Colonic mucosa (tissue), 4 donors: Measurements from ENCODE around the gene GBP7. TPM values are rescaled to one million over a fixed set of nuclear protein-coding genes. Genes with fewer than 3 reads are reported as not detected.

Experiments
- DNase-seq: peaks from one replicate; pipeline ENCODE4 v3.0.0-alpha.2; 2020
- H3K27ac ChIP-seq: fragments of 200-600 bp; one replicate; pipeline ENCODE4 v1.8.0; 2021
- H3K27me3 ChIP-seq: fragments of 200-600 bp; one replicate; pipeline ENCODE4 v1.8.0; 2021
- H3K36me3 ChIP-seq: fragments of 200-600 bp; one replicate; pipeline ENCODE4 v1.8.0; 2021
- H3K4me1 ChIP-seq: fragments of 200-600 bp; one replicate; pipeline ENCODE4 v1.8.0; 2021; ENCODE audit warnings: mild to moderate bottlenecking
- H3K4me3 ChIP-seq: fragments of 200-600 bp; one replicate; pipeline ENCODE4 v1.8.0; 2021
- H3K9ac ChIP-seq, 2 donors: one replicate each; pipeline ENCODE4 v1.7.0; 2013; ENCODE audit warnings: control low read depth in 2 of 2, low read depth in 2 of 2, low read length in 2 of 2
- H3K9me3 ChIP-seq: fragments of 200-600 bp; one replicate; pipeline ENCODE4 v1.8.0; 2021
- intact Hi-C: fragments of 100-400 bp; cut with DNase I; formaldehyde crosslinking; loops from one replicate; pipeline ENCODE4 v1.14.1; 2022
- total RNA-seq, 2 donors: library from RNA; stranded (reverse); fragmentation: NEBNext Ultra II Directional in 1 of 2; extraction: Animal tissue kit (Norgen Biotek cat#: 25700) in 1 of 2; gene quantifications; one replicate each; pipeline ENCODE4 v1.2.1, GENCODE V29; 2021
- TF ChIP-seq, protein P1 (sequence below): fragments of 200-600 bp; IDR thresholded peaks from one replicate; pipeline ENCODE4 v1.8.0; 2022; ENCODE audit warnings: antibody characterized with exemption, mild to moderate bottlenecking
- donor health status: healthy.
- donor health status: DM: no; HTN: no; CAD: no.
- donor health status: DM: no; HTN: no; CAD: no.

Gene GBP7
- total RNA-seq, 2 donors from 2014 or later, result not detected

DNA sequence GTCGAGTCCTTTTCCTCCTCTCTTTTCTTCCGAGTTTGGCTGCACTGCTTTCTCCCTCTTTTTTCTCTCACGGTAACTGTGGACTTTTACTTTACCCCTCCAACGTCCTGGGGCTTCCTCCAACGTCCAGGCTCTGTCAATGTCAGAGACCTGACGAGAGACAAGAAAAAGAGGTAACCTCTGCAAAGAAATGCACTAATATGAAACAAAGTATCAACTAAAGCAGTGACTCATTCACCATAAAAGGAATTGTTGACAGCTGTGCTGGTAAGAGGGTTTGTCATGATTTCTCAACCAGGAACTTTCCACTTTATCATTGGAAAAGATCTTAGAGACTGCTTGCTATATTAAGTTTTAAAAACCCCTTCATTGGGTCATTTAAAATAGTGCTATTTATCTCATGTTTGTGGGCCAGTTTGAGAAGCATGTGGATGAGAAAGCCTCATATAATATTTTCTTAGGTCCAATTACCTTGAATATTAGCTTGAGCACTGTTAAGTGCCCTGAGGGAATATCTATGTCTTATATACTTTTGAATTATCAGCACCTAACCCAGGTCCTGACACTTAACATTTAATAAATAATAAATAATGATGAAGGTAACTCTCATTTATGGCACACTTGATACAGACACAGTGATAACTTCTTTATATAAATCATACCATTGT, 49.8 kb downstream of the GBP7 start, which contains the start of gene GBP2:
Gene GBP2, minus strand, starts transcription at position 202 of the 668 bp plus-strand sequence. CDS start 4,148 bp downstream, outside the sequence.
- TF ChIP-seq, protein P1, sequence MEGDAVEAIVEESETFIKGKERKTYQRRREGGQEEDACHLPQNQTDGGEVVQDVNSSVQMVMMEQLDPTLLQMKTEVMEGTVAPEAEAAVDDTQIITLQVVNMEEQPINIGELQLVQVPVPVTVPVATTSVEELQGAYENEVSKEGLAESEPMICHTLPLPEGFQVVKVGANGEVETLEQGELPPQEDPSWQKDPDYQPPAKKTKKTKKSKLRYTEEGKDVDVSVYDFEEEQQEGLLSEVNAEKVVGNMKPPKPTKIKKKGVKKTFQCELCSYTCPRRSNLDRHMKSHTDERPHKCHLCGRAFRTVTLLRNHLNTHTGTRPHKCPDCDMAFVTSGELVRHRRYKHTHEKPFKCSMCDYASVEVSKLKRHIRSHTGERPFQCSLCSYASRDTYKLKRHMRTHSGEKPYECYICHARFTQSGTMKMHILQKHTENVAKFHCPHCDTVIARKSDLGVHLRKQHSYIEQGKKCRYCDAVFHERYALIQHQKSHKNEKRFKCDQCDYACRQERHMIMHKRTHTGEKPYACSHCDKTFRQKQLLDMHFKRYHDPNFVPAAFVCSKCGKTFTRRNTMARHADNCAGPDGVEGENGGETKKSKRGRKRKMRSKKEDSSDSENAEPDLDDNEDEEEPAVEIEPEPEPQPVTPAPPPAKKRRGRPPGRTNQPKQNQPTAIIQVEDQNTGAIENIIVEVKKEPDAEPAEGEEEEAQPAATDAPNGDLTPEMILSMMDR, result no peak
- intact Hi-C loops, result no loop called here
- H3K4me3 ChIP-seq, result peak within 1 kb of the TSS; percentile 46
- peak; percentile 34 for DNase-seq
- H3K27ac ChIP-seq, result peak within 1 kb of the TSS; percentile 90
- H3K27me3 ChIP-seq, result no peaks in the 10 kb centered on the region
- no peaks in the 10 kb centered on the region for H3K36me3 ChIP-seq
- peaks cover 3% of the 10 kb centered on the region for H3K4me1 ChIP-seq
- H3K9me3 ChIP-seq, result no peaks in the 10 kb centered on the region
- H3K9ac ChIP-seq, result peak within 1 kb of the TSS; percentile 48 to 91

DNA sequence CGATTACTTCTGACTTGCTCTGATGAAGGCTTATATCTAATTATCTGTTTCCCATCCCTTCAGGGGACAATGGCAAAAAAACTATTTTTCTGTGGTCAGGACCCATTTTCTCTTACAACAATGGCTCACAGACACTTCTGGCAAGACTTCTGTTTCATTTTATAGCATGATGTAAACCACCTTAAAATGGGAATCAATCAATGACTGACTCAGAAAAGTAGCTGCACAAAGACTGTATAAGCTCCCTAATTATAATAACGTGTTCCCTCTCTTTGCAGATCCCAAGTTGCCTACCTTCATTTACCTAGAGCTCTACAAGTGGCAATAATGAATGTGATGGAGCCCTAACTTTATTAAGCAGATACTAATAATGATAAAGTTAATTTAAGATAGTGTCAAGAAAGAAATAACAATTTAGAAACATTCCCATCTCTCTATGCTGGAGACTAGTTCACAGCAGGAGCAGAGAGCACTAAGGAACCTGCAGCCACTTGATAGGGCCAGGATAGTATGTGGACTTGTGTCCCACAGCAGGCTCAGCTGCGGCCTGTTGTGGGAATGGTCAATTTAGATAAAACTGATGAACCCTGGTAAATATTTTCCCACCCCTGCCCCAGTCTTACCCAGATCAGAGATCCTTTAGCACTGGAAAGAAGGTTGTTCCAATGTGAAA, 50.4 kb downstream of the GBP7 start:
- Histone ChIP-seq H3K4me1 (peaks cover 3% of the 10 kb centered on the region), H3K27ac (peak overlapping the region; percentile 90), H3K36me3 (no peaks in the 10 kb centered on the region), H3K27me3 (no peaks in the 10 kb centered on the region), H3K9me3 (no peaks in the 10 kb centered on the region), H3K9ac (peak overlapping the region; percentile 48 to 91), H3K4me3 (peak overlapping the region; percentile 46)
- intact Hi-C loops, result no loop called here
- DNase-seq, result peak; percentile 33
- TF ChIP-seq, protein P1, result no peak

DNA sequence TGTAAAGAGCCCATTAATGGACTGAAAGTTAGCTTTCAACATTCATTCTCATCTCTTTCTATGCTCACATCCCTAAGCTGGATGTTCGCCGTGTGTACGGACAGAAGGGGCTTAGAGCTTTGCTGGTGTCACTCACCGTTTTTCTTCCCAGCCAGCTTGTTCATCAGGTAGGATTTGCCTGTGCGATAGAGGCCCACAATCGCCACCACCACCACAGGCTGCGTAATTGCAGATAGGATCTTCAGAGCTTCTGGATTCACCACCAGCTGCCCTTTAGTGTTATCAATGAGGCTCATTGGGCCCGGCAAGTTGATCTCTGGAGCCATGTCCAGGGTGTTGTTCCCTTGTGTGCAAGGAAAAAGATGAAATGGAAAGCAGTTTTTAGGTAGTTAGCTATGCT, 54.2 kb downstream of the GBP7 start:
- TF ChIP-seq, protein P1, result no peak
- intact Hi-C loops, result no loop called here
- H3K9me3 ChIP-seq, result no peaks in the 10 kb centered on the region

DNA sequence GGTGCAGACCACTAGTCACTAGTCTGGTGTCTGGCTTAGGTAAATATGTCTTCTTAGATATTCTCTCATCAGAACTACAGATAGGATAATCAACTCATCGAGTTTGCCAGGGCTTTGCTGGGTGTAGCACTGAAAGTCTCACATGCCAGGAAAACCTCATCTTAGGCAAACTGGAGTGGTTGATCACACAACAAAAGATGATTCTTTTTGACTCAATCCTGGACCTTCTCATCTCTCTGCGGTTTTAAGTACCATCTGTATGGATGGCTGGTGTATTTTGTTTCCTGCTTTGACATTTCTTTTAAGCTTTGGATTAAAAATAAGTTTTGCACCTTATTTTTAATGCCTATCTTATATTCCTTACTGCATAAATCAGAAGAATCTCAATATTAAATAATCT, 61.1 kb downstream of the GBP7 start:
- Histone ChIP-seq H3K9ac (no peak overlapping the region), H3K27ac (no peak overlapping the region), H3K4me1 (no peaks in the 10 kb centered on the region), H3K9me3 (no peaks in the 10 kb centered on the region), H3K36me3 (peaks cover 24% of the 10 kb centered on the region), H3K4me3 (no peak overlapping the region), H3K27me3 (no peaks in the 10 kb centered on the region)
- DNase-seq, result no peak
- TF ChIP-seq, protein P1, result no peak
- intact Hi-C loops, result loop anchor here (10.0 kb wide), 1 partner anchor 100 kb away; no protein-coding TSS in a partner anchor

More for the DNA sequence above, 54.2 kb downstream of the GBP7 start:
- no peaks in the 10 kb centered on the region for H3K4me1 ChIP-seq
- H3K27me3 ChIP-seq, result no peaks in the 10 kb centered on the region
- H3K4me3 ChIP-seq, result no peak overlapping the region
- no peak overlapping the region for H3K27ac ChIP-seq
- H3K9ac ChIP-seq, result no peak overlapping the region
- DNase-seq, result no peak
- peaks cover 7% of the 10 kb centered on the region for H3K36me3 ChIP-seq

DNA sequence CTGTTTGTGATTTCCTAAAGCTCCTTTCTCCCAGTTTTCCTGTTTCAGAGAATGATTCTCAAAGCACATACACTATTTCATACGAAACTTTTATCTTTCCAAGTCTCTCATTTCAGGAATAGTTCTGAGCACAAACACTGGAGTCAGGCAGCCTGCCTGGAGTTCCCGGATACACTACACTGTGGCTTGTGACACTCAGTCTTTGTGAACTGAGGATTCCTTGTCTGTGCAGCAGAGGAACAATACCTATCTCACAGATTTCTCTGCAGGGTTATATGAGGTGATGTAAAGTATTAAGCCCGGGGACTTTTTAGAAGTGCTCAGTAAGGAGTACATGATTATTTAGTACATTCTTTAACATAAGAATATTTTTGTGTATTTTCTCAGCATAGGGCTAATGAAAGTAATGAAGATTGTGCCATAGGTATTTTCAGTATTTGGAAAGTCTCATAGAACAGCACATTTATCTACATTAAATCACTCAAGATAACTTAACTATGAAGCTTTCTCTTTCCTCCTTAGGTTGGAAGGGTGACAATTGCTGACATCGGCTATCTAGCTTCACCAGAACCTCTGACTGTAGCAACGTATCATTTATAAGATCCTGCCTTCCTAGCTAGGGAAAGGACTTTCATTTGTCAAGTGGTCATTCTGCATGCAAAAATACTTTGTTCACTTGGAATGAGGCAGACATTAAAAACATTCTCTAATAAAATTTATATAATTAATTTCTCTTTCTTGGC, 62.8 kb downstream of the GBP7 start:
- no peaks in the 10 kb centered on the region for H3K27me3 ChIP-seq

More for the DNA sequence above, 62.8 kb downstream of the GBP7 start:
- Histone ChIP-seq H3K27ac (no peak overlapping the region), H3K9me3 (no peaks in the 10 kb centered on the region), H3K4me1 (no peaks in the 10 kb centered on the region), H3K36me3 (peaks cover 31% of the 10 kb centered on the region), H3K9ac (no peak overlapping the region), H3K4me3 (no peak overlapping the region)
- TF ChIP-seq, protein P1, result no peak
- intact Hi-C loops, result loop anchor here (10.0 kb wide), 1 partner anchor 98 kb away; no protein-coding TSS in a partner anchor
- DNase-seq, result no peak
